NCI-H2171 treated with DMSO at 0.1 percent for 48 hours (cell line): ENCODE results near the gene WDR81.
"Not testable (repeated sequence)": the region's sequence is repeated elsewhere in the genome, so short reads cannot be mapped to it uniquely, and the experiment has no call there.

Experiments
- DNase-seq: peaks from one replicate; lab custom pipeline; 2025; lab: John Stamatoyannopoulos, UW

Gene WDR81

GRCh38 chr17:1713160-1713877, 11.2 kb upstream of the WDR81 start:
- no peak for DNase-seq

- peak; percentile 88 for DNase-seq
These were observed 10.6 kb upstream of the WDR81 start for GRCh38 chr17:1713878-1714426.

DNA sequence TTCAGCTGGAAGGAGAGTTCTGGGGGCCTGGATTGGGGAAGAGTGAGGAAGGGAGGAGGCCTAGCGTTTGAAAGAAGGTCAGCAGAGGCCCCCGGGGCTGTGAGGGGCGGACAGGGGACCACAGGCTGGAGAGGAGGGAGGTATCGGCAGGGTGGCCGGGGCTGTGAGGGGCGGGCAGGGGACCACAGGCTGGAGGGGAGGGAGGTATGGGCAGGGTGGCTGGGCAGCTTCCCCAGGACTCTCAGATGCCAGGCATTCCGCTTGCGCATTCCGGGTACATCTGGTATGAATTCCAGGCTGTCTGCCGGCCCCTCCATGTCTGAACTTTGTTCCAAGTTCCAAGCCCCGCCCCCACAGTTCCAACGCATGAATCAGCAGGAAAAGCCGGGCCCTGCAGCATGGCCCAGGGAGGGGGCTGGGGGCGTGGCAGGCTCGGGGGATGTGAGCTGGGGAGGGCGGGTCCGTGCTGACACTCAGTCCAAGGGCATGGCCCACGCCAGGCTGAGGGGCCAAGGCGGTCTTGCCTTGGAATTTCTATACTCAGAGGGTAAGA, 10.0 kb upstream of the WDR81 start:
- DNase-seq = peak; percentile 77

- no peak for DNase-seq
These were observed 9.3 kb upstream of the WDR81 start for GRCh38 chr17:1714980-1715802.

DNA sequence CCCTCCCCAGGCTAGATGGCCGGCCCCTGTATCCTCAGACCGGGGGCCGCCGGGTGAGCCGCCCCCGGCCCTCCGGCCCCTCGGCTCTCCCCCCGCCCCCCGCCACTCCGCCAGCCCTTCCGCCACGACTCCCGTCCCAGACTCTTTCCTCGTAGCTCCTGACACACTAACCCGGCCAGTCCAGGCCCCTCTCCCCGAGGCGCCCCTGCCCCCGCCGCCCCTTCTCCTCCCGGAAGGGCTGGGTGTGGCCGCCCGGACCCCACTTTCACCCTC, 8.8 kb upstream of the WDR81 start:
- no peak for DNase-seq

GRCh38 chr17:1716076-1716911, 8.2 kb upstream of the WDR81 start:
- DNase-seq = peak; percentile 100

DNA sequence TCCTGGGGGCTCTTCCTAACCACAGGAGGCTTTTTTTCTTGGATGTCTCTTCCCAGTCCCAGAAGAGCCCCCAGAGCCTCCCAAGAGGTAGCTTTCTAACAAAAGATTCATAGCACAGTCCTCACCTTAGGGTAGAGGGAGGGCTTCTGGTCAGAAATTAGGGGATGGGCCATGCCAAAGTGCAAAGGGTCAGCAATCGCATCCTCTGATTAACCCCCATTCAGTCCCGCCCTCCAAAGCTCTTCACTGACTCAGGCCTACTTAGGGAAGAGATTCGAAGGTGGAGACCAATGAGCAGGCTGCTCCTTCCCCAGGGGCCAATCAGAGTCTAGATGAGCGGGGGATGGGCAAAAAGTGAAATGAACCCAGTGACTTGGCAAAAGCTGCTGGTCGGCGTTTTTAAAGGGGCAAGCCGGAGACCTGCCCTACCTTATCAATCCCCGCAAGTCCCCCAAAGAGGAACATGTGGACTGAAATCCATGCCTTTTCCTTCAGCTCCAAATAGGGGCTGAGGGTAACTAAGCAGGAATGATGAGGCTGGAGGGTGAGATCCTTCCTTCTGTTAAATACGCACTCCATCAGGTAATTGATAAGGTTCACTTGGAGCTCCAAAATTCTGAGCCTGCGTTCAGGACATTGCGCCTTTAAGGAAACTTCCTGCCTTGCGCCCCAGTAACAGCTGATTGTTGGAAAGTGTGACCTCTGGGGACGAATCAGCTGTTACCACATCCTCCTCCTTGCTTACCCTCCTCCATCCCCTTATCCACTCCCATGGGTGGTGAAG, 7.4 kb upstream of the WDR81 start:
- DNase-seq = peak; percentile 100

GRCh38 chr17:1718362-1719165, 5.9 kb upstream of the WDR81 start:
- no peak for DNase-seq

GRCh38 chr17:1720856-1721386, 3.6 kb upstream of the WDR81 start:
- DNase-seq = peak; percentile 87

- DNase-seq = not testable (repeated sequence)
These were observed 2.5 kb upstream of the WDR81 start for GRCh38 chr17:1722022-1722421.

DNA sequence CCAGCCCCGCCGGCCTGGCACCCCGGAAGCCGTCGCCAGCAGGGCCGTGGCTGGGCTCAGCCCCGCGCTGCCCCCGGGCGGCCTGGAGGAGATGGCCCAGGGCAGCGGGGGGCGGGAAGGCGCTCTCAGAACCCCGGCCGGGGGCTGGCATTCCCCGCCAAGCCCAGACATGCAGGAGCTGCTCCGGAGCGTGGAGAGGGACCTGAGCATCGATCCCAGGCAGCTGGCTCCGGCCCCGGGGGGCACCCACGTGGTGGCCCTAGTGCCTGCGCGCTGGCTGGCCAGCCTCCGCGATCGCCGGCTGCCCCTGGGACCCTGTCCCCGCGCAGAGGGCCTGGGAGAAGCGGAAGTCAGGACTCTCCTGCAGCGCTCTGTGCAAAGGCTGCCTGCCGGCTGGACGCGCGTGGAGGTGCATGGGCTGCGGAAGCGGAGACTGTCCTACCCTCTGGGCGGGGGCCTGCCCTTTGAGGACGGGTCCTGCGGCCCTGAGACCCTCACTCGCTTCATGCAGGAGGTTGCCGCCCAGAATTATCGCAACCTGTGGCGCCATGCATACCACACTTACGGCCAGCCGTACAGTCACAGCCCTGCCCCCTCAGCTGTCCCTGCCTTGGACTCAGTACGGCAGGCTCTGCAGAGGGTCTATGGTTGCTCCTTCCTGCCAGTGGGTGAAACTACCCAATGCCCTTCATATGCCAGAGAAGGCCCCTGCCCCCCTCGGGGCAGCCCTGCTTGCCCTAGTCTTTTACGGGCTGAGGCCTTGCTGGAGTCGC, 551 bp downstream of the WDR81 start:
- DNase-seq = peak; percentile 63

DNA sequence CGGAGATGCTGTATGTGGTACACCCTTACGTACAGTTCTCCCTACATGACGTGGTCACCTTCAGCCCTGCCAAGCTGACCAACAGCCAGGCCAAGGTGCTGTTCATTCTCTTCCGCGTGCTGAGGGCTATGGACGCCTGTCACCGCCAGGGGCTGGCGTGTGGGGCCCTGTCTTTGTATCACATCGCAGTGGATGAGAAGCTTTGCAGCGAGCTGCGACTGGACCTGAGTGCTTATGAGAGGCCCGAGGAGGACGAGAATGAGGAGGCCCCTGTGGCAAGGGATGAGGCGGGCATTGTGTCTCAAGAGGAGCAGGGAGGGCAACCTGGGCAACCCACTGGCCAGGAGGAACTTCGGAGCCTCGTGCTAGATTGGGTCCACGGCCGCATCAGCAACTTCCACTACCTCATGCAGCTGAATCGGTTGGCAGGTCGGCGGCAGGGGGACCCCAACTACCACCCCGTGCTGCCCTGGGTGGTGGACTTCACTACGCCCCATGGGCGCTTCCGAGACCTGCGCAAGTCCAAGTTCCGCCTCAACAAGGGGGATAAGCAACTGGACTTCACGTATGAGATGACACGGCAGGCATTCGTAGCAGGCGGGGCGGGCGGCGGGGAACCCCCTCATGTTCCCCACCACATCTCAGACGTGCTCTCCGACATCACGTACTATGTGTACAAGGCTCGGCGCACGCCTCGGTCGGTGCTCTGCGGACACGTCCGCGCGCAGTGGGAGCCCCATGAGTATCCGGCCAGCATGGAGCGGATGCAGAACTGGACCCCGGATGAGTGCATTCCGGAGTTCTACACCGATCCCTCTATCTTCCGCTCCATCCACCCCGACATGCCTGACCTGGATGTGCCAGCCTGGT, 1.4 kb downstream of the WDR81 start:
- no peak for DNase-seq

GRCh38 chr17:1726626-1727257, 2.2 kb downstream of the WDR81 start:
- DNase-seq = no peak

DNA sequence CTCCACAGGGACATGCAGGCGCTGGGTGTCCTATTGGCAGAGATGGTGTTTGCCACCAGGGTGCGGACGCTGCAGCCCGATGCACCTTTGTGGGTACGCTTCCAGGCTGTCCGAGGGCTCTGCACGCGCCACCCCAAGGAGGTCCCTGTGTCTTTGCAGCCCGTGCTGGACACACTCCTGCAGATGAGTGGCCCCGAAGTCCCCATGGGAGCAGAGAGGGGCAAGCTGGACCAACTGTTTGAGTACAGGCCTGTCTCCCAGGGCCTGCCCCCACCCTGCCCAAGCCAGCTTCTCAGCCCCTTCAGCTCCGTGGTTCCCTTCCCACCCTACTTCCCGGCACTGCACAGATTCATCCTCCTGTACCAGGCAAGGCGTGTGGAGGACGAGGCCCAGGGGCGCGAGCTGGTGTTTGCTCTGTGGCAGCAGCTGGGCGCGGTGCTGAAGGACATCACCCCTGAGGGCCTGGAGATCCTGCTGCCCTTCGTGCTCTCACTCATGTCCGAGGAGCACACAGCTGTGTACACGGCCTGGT, 2.8 kb downstream of the WDR81 start:
- DNase-seq = no peak

DNA sequence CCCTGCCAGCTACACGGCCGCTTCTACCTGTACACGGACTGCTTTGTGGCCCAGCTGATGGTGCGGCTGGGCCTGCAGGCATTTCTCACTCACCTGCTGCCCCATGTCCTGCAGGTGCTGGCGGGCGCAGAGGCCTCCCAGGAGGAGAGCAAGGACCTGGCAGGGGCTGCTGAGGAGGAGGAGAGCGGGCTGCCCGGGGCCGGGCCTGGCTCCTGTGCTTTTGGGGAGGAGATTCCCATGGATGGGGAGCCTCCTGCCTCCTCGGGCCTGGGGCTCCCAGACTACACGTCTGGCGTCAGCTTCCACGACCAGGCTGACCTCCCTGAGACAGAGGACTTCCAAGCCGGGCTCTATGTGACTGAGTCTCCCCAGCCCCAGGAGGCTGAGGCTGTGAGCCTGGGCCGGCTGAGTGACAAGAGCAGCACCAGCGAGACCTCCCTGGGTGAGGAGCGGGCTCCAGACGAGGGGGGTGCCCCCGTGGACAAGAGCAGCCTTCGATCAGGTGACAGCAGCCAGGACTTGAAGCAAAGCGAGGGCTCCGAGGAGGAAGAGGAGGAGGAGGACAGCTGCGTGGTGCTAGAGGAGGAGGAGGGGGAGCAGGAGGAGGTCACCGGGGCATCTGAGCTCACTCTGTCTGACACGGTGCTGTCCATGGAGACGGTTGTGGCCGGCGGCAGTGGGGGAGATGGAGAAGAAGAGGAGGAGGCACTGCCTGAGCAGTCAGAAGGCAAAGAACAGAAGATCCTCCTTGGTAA, 3.5 kb downstream of the WDR81 start:
- DNase-seq = no peak

DNA sequence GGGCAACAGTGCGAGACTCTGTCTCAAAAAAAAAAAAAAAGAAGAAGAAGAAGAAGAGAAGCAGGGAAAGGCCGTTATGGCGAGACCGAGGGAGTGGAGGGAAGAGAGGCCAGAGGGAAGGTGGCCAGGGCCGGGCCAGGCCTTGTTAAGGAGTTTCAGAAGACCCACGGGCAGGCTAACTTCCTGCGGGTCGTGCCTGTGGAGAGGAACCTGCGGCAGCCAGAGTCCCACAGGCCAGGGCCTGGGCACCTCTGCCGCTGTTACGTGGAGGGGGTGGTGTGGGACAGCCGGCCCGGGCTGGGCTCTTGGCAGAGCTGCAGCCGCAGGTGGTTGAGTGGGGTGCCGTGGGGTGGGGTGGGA, 5.4 kb downstream of the WDR81 start:
- DNase-seq = no peak
